ENCODE measurements around the gene LSG1.

Gene LSG1

DNA sequence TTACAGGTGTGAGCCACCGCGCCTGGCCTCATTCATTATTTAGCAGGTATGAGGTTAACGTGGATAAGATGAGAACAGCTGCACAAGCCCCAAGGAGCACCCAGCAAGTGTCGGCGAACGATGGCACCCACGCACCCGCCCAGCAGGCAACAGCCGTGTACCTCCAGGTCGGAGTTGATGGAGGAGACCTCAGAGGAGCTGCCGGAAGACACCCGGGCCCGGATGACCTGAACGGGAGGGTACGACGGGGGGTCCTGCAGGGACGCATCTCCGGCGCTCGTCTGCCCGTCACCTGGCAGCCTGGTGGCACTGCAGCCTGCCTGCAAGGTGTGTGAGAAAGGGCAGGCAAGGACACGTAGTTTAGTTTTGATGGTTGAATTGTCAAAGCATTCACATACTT is 67.9 kb downstream of the LSG1 start:
- peaks cover 24% of the 10 kb centered on the region for H3K36me3 ChIP-seq (ENCODE audit: control insufficient read depth, insufficient read depth, low read length)
- no peaks in the 10 kb centered on the region for H3K9me3 ChIP-seq (ENCODE audit: control insufficient read depth, low read length)
- H3K4me1 ChIP-seq (ENCODE audit: control insufficient read depth, insufficient read depth, low read length, poor library complexity, severe bottlenecking): no peaks in the 10 kb centered on the region
- no peak overlapping the region for H3K4me3 ChIP-seq (ENCODE audit: extremely low read depth, insufficient read depth, low read length, poor library complexity, severe bottlenecking)
- 91 to 94% methylated on average over 13 to 21 of the region's 22 CpGs for WGBS, 2 experiments (ENCODE audit: insufficient coverage in 2 of 2)
- H3K27ac ChIP-seq (ENCODE audit: low read depth, low read length, severe bottlenecking): no peak overlapping the region

DNA sequence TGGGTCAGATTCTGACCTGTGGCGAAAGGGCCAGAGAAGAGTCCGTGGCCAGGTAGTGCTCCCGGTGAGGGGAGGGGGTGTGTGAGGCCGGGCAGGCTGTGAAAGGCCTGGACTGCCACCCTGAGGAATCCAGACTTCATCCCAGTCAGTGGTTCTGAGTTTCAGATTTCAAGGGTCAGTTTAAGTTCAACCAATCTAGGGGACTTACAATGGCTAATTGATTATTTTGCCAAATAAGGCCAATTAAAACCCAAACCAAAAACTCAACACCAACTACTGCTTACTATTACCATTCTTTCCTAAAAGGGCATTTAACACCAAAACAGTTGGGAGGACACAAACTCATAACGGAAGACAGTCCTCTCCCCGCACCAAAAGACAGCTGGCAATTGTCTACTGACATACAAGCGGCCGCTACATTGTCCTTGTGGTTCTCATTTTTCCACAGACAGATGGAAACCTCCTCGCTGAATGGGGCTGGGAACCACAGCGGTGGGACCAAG is 69.3 kb downstream of the LSG1 start:
- WGBS, 2 experiments (ENCODE audit: insufficient coverage in 2 of 2): 93 to 95% methylated on average over 6 to 10 of the region's 10 CpGs
- H3K27ac ChIP-seq (ENCODE audit: low read depth, low read length, severe bottlenecking): no peak overlapping the region
- no peaks in the 10 kb centered on the region for H3K4me1 ChIP-seq (ENCODE audit: control insufficient read depth, insufficient read depth, low read length, poor library complexity, severe bottlenecking)
- H3K4me3 ChIP-seq (ENCODE audit: extremely low read depth, insufficient read depth, low read length, poor library complexity, severe bottlenecking): no peak overlapping the region
- peaks cover 24% of the 10 kb centered on the region for H3K36me3 ChIP-seq (ENCODE audit: control insufficient read depth, insufficient read depth, low read length)
- no peaks in the 10 kb centered on the region for H3K9me3 ChIP-seq (ENCODE audit: control insufficient read depth, low read length)

DNA sequence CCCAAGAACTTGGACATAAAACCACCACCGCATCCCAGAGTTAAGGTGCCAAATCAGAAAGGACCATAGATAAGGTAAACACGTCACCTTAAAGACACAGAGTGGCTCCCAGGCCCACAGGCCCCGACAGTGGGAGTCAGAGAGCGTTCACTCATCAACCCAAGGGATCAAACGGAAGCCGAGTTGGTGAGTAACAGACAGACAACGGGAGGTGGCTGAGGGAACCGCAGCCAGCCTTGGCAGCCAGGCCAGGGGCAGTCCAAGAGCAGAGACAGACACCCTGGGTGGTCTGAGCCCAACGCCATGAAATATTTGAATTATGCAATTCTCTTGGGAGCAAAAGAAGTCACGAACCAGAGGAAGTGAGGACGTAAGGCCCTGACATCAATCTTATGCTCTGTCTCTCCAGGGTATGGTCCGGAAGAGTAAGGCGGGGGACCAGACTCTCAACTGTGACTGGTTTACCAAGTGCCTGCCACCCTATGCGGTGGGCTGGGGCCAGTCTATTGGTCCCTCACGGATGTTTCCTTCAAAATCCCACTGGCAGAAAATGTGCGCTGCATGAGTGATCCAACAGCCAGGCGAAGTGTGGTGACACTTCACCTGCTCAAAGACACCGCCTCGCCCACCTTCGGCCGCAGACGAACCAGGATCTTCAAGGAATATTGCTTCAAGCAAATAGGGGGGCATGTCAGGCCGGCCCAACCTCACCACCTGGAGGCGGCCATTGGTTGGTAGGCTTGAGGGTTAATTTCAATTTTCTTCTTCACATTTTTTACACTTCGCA is 73.0 kb downstream of the LSG1 start:
- no peak overlapping the region for H3K4me3 ChIP-seq (ENCODE audit: extremely low read depth, insufficient read depth, low read length, poor library complexity, severe bottlenecking)
- no peaks in the 10 kb centered on the region for H3K4me1 ChIP-seq (ENCODE audit: control insufficient read depth, insufficient read depth, low read length, poor library complexity, severe bottlenecking)
- H3K36me3 ChIP-seq (ENCODE audit: control insufficient read depth, insufficient read depth, low read length): peaks cover 17% of the 10 kb centered on the region
- no peak overlapping the region for H3K27ac ChIP-seq (ENCODE audit: low read depth, low read length, severe bottlenecking)
- WGBS, 2 experiments (ENCODE audit: insufficient coverage in 2 of 2): 88 to 90% methylated on average over 16 to 22 of the region's 25 CpGs
- no peaks in the 10 kb centered on the region for H3K9me3 ChIP-seq (ENCODE audit: control insufficient read depth, low read length)

DNA sequence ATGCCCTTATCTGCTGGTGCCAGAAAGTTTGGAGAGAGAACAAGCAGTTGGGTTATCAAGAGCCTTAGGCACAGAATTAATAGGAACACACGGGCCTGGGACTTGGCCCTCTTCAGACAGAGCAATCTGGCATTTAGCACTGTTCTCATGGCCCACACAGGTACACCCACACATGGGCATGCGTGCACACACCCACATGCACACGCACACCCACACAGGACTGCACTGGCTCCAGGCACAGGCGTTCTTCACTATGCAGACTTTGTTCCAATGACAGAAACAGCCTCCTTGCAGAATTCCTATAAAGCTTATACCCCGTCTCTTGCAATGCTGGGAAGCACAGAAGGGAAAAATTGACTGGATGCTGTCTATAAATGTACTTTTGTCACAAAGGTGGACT is 75.1 kb downstream of the LSG1 start:
- Histone ChIP-seq H3K4me3 (ENCODE audit: extremely low read depth, insufficient read depth, low read length, poor library complexity, severe bottlenecking) (no peak overlapping the region), H3K36me3 (ENCODE audit: control insufficient read depth, insufficient read depth, low read length) (peaks cover 11% of the 10 kb centered on the region), H3K27ac (ENCODE audit: low read depth, low read length, severe bottlenecking) (no peak overlapping the region), H3K9me3 (ENCODE audit: control insufficient read depth, low read length) (no peaks in the 10 kb centered on the region), H3K4me1 (ENCODE audit: control insufficient read depth, insufficient read depth, low read length, poor library complexity, severe bottlenecking) (peaks cover 5% of the 10 kb centered on the region)
- 92 to 97% methylated on average over 5 of the region's 5 CpGs for WGBS, 2 experiments (ENCODE audit: insufficient coverage in 2 of 2)

DNA sequence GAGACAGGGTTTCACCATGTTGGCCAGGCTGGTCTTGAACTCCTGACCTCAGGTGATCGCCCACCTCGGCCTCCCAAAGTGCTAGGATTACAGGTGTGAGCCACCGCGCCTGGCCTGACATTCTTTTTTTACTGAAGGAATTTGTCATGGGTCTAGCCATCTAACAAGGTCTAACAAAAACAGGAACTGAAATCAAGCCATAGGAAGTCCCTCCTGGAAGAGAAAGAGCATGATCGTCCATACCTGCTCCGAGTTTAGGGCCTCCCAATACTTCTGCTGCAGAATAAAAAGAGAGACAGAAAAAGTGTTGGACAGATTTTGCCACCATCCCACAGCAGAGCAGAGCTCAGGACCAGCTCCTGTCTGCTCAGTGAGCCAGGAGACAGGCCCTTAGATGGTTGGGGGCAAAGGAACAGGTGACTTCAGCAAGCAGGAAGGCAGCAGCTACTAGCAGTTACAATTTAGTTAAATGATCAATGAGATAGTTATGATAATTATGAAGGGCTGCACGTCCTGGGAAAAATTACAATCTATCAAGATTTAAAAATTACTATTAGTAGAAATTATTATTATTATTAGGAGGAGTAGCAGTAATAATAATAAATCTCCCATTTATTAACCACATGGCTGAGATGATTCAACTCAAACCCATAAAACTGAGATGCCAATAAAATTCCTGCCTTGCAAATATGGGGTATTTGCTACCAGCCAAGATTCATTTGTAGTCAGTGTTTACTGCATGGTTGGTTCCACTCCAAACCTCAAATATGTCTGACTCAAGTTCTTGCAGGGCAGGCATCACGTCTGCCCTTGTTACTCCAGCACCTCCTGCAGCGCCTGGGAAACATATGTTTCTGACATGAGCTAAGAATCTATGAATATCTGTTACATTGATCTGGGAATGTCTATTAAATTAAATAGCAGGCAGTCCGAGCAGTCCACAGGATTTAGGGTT is 78.9 kb downstream of the LSG1 start:
- H3K9me3 ChIP-seq (ENCODE audit: control insufficient read depth, low read length): no peaks in the 10 kb centered on the region
- no peak overlapping the region for H3K27ac ChIP-seq (ENCODE audit: low read depth, low read length, severe bottlenecking)
- WGBS, 2 experiments (ENCODE audit: insufficient coverage in 2 of 2): 93 to 95% methylated on average over 6 to 8 of the region's 10 CpGs
- H3K4me3 ChIP-seq (ENCODE audit: extremely low read depth, insufficient read depth, low read length, poor library complexity, severe bottlenecking): no peak overlapping the region
- peaks cover 18% of the 10 kb centered on the region for H3K4me1 ChIP-seq (ENCODE audit: control insufficient read depth, insufficient read depth, low read length, poor library complexity, severe bottlenecking)
- H3K36me3 ChIP-seq (ENCODE audit: control insufficient read depth, insufficient read depth, low read length): peaks cover 13% of the 10 kb centered on the region

Data from mesodermal cell (in vitro differentiated cells).